Measurements from ENCODE around the gene DCAF15.

DCAF15 gene, protein sequence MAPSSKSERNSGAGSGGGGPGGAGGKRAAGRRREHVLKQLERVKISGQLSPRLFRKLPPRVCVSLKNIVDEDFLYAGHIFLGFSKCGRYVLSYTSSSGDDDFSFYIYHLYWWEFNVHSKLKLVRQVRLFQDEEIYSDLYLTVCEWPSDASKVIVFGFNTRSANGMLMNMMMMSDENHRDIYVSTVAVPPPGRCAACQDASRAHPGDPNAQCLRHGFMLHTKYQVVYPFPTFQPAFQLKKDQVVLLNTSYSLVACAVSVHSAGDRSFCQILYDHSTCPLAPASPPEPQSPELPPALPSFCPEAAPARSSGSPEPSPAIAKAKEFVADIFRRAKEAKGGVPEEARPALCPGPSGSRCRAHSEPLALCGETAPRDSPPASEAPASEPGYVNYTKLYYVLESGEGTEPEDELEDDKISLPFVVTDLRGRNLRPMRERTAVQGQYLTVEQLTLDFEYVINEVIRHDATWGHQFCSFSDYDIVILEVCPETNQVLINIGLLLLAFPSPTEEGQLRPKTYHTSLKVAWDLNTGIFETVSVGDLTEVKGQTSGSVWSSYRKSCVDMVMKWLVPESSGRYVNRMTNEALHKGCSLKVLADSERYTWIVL

GRCh38 chr19:13952154-13952930 lies at the start of gene DCAF15:
Gene DCAF15, plus strand, starts transcription at chr19:13952509. Its CDS starts 4 bp downstream, at chr19:13952513.
- H3K27ac ChIP-seq = peak within 1 kb of the TSS; percentile 79
- H3K4me3 ChIP-seq (ENCODE audit: low read depth in 1 of 2, low read length in 1 of 2) = peak within 1 kb of the TSS; percentile 62 to 85
- peaks cover 33% of the 10 kb centered on the region for H3K36me3 ChIP-seq
- TF ChIP-seq, protein P1, sequence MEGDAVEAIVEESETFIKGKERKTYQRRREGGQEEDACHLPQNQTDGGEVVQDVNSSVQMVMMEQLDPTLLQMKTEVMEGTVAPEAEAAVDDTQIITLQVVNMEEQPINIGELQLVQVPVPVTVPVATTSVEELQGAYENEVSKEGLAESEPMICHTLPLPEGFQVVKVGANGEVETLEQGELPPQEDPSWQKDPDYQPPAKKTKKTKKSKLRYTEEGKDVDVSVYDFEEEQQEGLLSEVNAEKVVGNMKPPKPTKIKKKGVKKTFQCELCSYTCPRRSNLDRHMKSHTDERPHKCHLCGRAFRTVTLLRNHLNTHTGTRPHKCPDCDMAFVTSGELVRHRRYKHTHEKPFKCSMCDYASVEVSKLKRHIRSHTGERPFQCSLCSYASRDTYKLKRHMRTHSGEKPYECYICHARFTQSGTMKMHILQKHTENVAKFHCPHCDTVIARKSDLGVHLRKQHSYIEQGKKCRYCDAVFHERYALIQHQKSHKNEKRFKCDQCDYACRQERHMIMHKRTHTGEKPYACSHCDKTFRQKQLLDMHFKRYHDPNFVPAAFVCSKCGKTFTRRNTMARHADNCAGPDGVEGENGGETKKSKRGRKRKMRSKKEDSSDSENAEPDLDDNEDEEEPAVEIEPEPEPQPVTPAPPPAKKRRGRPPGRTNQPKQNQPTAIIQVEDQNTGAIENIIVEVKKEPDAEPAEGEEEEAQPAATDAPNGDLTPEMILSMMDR (IDR thresholded peaks at IDR 0.05) = peak; percentile 55
- peaks cover 17 to 21% of the 10 kb centered on the region in 2 experiments for H3K4me1 ChIP-seq (ENCODE audit: control insufficient read depth in 1 of 2, insufficient read depth in 1 of 2, low read depth in 1 of 2, low read length in 1 of 2)
- H3K9me3 ChIP-seq = no peaks in the 10 kb centered on the region
- no peaks in the 10 kb centered on the region for H3K27me3 ChIP-seq

DNA sequence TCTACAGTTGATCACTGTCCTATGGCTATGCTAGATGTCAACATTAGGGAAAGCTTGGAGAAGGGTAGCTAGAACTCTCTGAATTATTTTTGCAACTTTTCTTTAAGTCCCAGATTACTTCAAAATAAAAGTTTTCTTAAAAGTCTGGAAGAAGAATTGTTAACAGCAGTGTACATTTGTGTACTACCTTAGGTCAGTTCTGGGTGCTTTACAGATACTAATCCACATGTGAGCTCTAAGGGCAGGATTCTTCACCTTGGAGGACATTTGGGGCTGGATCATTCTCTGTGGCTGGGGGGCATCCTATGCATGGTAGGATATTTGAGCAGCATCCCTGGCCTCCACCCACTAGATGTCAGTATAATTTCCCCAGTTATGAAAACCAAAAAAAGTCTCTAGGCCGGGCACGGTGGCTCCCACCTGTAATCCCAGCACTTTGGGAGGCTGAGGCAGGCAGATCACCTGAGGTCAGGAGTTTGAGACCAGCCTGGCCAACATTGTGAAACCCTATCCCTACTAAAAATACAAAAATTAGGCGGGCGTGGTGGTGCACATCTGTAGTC lies 49.2 kb upstream of the DCAF15 start:
- Histone ChIP-seq H3K9me3 (no peaks in the 10 kb centered on the region), H3K36me3 (no peaks in the 10 kb centered on the region), H3K27me3 (no peaks in the 10 kb centered on the region), H3K4me1 (ENCODE audit: control insufficient read depth in 1 of 2, insufficient read depth in 1 of 2, low read depth in 1 of 2, low read length in 1 of 2) (peaks cover 10 to 14% of the 10 kb centered on the region in 2 experiments), H3K27ac (no peak overlapping the region), H3K4me3 (ENCODE audit: low read depth in 1 of 2, low read length in 1 of 2) (no peak overlapping the region)
- TF ChIP-seq, protein P1 (IDR thresholded peaks at IDR 0.05) = no peak

DNA sequence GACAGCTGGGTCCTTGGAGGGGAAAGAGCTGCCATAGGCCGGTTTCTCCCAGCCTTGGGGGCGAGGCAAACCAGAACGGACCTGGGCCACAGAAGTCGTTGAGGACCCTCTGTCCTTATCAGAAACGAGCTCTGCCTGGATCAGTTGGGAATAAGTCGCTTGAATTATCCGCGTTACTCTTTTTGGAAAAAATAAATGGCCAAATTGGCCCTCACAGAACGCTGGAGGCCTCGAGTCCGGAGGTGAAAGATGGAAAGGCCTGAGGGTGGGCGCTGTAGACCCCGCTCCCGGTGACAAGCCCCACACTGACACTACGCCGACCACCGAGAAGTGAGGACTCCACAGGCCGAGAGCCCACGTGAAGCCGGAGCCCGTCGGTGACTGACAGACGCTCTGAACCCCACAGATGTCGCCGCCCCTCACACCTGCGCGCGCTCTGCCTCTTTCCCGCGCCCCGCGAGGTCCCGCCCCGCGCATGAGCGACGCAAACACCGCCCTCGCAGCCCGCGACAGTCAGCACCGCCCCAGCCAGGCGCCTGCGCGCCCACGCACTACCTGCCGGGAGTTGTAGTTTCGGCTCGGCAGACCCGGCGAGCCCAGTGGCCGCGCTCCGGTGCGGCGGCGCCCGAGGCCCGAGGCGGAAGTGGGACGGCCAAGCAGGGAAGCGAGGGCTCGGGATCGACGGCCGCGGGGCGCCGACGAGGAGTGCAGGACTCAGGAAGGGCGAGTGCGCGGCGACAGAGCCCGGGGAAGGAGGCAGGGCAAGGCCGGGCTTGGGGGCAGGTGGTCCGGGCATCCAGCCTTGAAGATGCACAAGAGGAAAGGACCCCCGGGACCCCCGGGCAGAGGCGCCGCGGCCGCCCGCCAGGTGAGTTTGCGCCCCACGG lies 46.4 kb upstream of the DCAF15 start, which contains the start of the genes BRME1 and CC2D1A:
TSS of gene BRME1 (minus strand) at position 484 of the 887 bp plus-strand sequence. CDS start 1,225 bp downstream, outside the sequence.
TSS of gene CC2D1A (plus strand) at position 568 of the 887 bp plus-strand sequence. CDS start at position 809, 241 bp downstream.
- no peaks in the 10 kb centered on the region for H3K36me3 ChIP-seq
- H3K27ac ChIP-seq = peak within 1 kb of the TSS; percentile 49
- H3K9me3 ChIP-seq = no peaks in the 10 kb centered on the region
- TF ChIP-seq, protein P1 (IDR thresholded peaks at IDR 0.05) = peak; percentile 29
- H3K4me1 ChIP-seq (ENCODE audit: control insufficient read depth in 1 of 2, insufficient read depth in 1 of 2, low read depth in 1 of 2, low read length in 1 of 2) = peaks cover 14 to 15% of the 10 kb centered on the region in 2 experiments
- H3K4me3 ChIP-seq (ENCODE audit: low read depth in 1 of 2, low read length in 1 of 2) = peak within 1 kb of the TSS; percentile 83 to 94
- no peaks in the 10 kb centered on the region for H3K27me3 ChIP-seq

DNA sequence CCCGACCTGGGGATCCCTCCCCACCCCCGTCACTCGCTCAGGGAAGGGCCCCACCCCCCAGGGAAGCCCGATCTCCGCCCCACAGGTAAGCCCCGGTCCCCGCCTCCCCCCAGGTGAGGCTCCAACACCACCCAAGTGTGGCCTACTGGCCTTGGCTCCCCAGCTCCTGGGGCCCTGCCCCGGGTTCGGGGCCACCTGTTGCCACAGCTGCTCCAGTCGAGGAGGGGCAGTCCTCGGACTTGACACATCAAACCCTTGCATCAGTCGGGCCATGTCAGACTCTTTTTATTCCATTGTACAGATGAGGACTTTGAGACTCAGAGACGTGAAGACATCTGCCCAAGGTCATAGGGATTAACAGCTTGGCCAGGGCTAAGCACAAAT lies 45.8 kb upstream of the DCAF15 start:
- no peaks in the 10 kb centered on the region for H3K36me3 ChIP-seq
- H3K27ac ChIP-seq = peak overlapping the region; percentile 49
- H3K4me3 ChIP-seq (ENCODE audit: low read depth in 1 of 2, low read length in 1 of 2) = peak overlapping the region; percentile 83 to 94
- no peaks in the 10 kb centered on the region for H3K9me3 ChIP-seq
- TF ChIP-seq, protein P1 (IDR thresholded peaks at IDR 0.05) = no peak
- H3K27me3 ChIP-seq = no peaks in the 10 kb centered on the region
- peaks cover 14 to 20% of the 10 kb centered on the region in 2 experiments for H3K4me1 ChIP-seq (ENCODE audit: control insufficient read depth in 1 of 2, insufficient read depth in 1 of 2, low read depth in 1 of 2, low read length in 1 of 2)

Measured in neutrophil (primary cell).